A549 (cell line): Measurements from ENCODE around the gene SRGAP1. TPM values are rescaled to one million over a fixed set of nuclear protein-coding genes. Genes with fewer than 3 reads are reported as not detected.
A peak's percentile ranks its signal among the peaks of the same experiment; 100 is the strongest.

Experiments
- ATAC-seq, 2 experiments: fragments of 200-7000 bp in 1 of 2; fragments of >200 bp in 1 of 2; cut with Nextera tagmentation in 1 of 2; cut with Tn5 transposase in 1 of 2; 3 replicates each; pipeline versions ENCODE4 v1.8.0 to v1.9.1; 2018 to 2020; ENCODE audit warnings: mild to moderate bottlenecking in 1 of 2, moderate library complexity in 1 of 2
- CTCF ChIA-PET: fragments of 300-600 bp; sonication (Branson Sonifier 250); formaldehyde crosslinking; extraction: SDS; loops from one replicate; lab custom pipeline; 2021; ENCODE audit warnings: antibody characterized with exemption, inconsistent platforms; lab: Yijun Ruan, JAX
- POLR2A ChIA-PET: fragments of 350-600 bp; formaldehyde crosslinking; extraction: SDS; loops from one replicate; lab custom pipeline; 2021; ENCODE audit warnings: antibody characterized with exemption, inconsistent platforms; lab: Yijun Ruan, JAX
- DNase-seq, 2 experiments: peaks; one replicate each; pipeline versions ENCODE4 v3.0.0 to v3.0.0-alpha.2; 2011 to 2016; ENCODE audit warnings: low read depth in 1 of 2, low spot score in 1 of 2
- FAIRE-seq: peaks from 2 replicates; lab custom pipeline; 2011; peaks lifted over from hg19 to GRCh38; lab: Jason Lieb, UNC
- H3K27ac ChIP-seq, 2 experiments: fragments of >200 bp; sonication (Bioruptor Twin); formaldehyde crosslinking; 3 replicates each; pipeline ENCODE4 v1.5.1; 2016 to 2017
- H3K4me1 ChIP-seq: fragments of >200 bp; sonication (Bioruptor Twin); formaldehyde crosslinking; 3 replicates; pipeline ENCODE4 v1.6.1; 2016
- H3K4me2 ChIP-seq: fragments of >200 bp; sonication (Bioruptor Twin); formaldehyde crosslinking; 3 replicates; pipeline ENCODE4 v1.6.1; 2016
- H3K4me3 ChIP-seq: fragments of >200 bp; sonication (Bioruptor Twin); formaldehyde crosslinking; 3 replicates; pipeline ENCODE4 v1.5.1; 2016
- H3K9me3 ChIP-seq: fragments of >200 bp; sonication (Bioruptor Twin); formaldehyde crosslinking; 3 replicates; pipeline ENCODE4 v1.6.1; 2016
- ATOH8 ChIP-seq: fragments of 250-450 bp; sonication (Bioruptor Pico); IDR thresholded peaks from 2 replicates; pipeline ENCODE4 v1.5.0; 2020; ENCODE audit warnings: low read depth, mild to moderate bottlenecking, moderate library complexity
- EHF ChIP-seq: fragments of 250-450 bp; sonication (Bioruptor Pico); IDR thresholded peaks from 2 replicates; pipeline ENCODE4 v1.5.0; 2020; ENCODE audit warnings: mild to moderate bottlenecking
- EP300 ChIP-seq, 2 experiments: fragments of >200 bp; sonication (Bioruptor Twin); formaldehyde crosslinking; IDR thresholded peaks; 2 replicates in 1 of 2; 3 replicates in 1 of 2; pipeline ENCODE4 v1.6.1; 2016 to 2017
- HDAC2 ChIP-seq: fragments of 200-600 bp; sonication (generic); IDR thresholded peaks from 2 replicates; pipeline ENCODE4 v1.6.1; 2016
- HOXA7 ChIP-seq: fragments of 250-450 bp; sonication (Bioruptor Pico); IDR thresholded peaks from 2 replicates; pipeline ENCODE4 v1.5.0; 2020; ENCODE audit warnings: mild to moderate bottlenecking, moderate library complexity
- JUN ChIP-seq, 2 experiments: fragments of >200 bp; sonication (Bioruptor Twin); formaldehyde crosslinking; IDR thresholded peaks; 2 replicates in 1 of 2; 3 replicates in 1 of 2; pipeline ENCODE4 v1.6.1; 2016 to 2017
- KDM5A ChIP-seq: fragments of 200-600 bp; sonication (generic); IDR thresholded peaks from 2 replicates; pipeline ENCODE4 v1.6.1; 2016; ENCODE audit warnings: antibody characterized with exemption, mild to moderate bottlenecking
- MAFK ChIP-seq: fragments of 450-650 bp; IDR thresholded peaks from 2 replicates; pipeline ENCODE4 v1.6.1; 2014; ENCODE audit not compliant: partially characterized antibody
- MYC ChIP-seq: IDR thresholded peaks from 2 replicates; pipeline ENCODE4 v1.6.1; 2012; ENCODE audit warnings: mild to moderate bottlenecking, inconsistent platforms, low read length, improper control_type of control experiment, borderline replicate concordance
- PBX3 ChIP-seq: IDR thresholded peaks from 2 replicates; pipeline ENCODE4 v1.6.1; 2012
- PHF8 ChIP-seq: fragments of 200-600 bp; sonication (generic); IDR thresholded peaks from 2 replicates; pipeline ENCODE4 v1.6.1; 2016; ENCODE audit warnings: low read depth, mild to moderate bottlenecking, antibody characterized with exemption, moderate library complexity, borderline replicate concordance
- POLR2A ChIP-seq: IDR thresholded peaks from 2 replicates; pipeline ENCODE4 v1.6.1; 2012; ENCODE audit warnings: mild to moderate bottlenecking, low read length
- RARB ChIP-seq: fragments of 250-450 bp; sonication (Bioruptor Pico); IDR thresholded peaks from 2 replicates; pipeline ENCODE4 v1.8.0; 2021; ENCODE audit warnings: mild to moderate bottlenecking, moderate library complexity
- RFX5 ChIP-seq: fragments of 450-650 bp; IDR thresholded peaks from 2 replicates; pipeline ENCODE4 v1.7.1; 2014; ENCODE audit warnings: antibody characterized with exemption, mild to moderate bottlenecking, moderate library complexity
- SREBF2 ChIP-seq: fragments of 450-650 bp; IDR thresholded peaks from 2 replicates; pipeline ENCODE4 v1.6.1; 2014; ENCODE audit warnings: mild to moderate bottlenecking, moderate library complexity
- TFCP2L1 ChIP-seq: fragments of 250-450 bp; sonication (Bioruptor Pico); IDR thresholded peaks from 2 replicates; pipeline ENCODE4 v1.5.0; 2021; ENCODE audit warnings: mild to moderate bottlenecking
- ZC3H11A ChIP-seq: fragments of 450-650 bp; IDR thresholded peaks from 2 replicates; pipeline ENCODE4 v1.6.1; 2014; ENCODE audit warnings: antibody characterized with exemption, mild to moderate bottlenecking
- ZSCAN20 ChIP-seq: fragments of 250-450 bp; sonication (Bioruptor Pico); IDR thresholded peaks from 2 replicates; pipeline ENCODE4 v1.8.0; 2022; ENCODE audit warnings: mild to moderate bottlenecking, moderate library complexity
- WGBS: methylation state at CpG from one replicate; pipeline ENCODE4 v1.1.6; 2017; ENCODE audit errors: missing lambda C conversion rate; 5-methylcytosine and 5-hydroxymethylcytosine counted together
- polyA plus RNA-seq, 4 experiments: library from polyadenylated mRNA; depleted of rRNA in 3 of 4; stranded (reverse); fragments of >200 nt; fragmentation: RNase III in 1 of 4; extraction: RNeasy Plus Mini Kit Qiagen cat#74134 plus additional on column Dnase treatment in 1 of 4; gene quantifications; 2 replicates in 3 of 4; 3 replicates in 1 of 4; pipeline ENCODE4 v1.2.3, GENCODE V29; 2011 to 2017
- small RNA-seq, 6 experiments: library from RNA; depleted of rRNA; stranded (forward); fragments of <200 nt; gene quantifications; one replicate each; pipeline ENCODE3, GENCODE V24; 2012
- TF ChIP-seq, protein P1 (sequence below): fragments of >200 bp; sonication (Bioruptor Twin); formaldehyde crosslinking; IDR thresholded peaks from 2 replicates; pipeline ENCODE4 v1.6.1; 2016

The SRGAP1 gene
- polyA plus RNA-seq, 2 of the 4 experiments (the other 2 are of a cell fraction), result 7.9 to 22.9 TPM

GRCh38 chr12:64203775-64204174, 359.3 kb downstream of the SRGAP1 start:
- FAIRE-seq (peak; percentile 7), ATAC-seq (no peak), DNase-seq (no peak)
- H3K4me1 ChIP-seq, result no peaks in the 10 kb centered on the region
- no peak overlapping the region for H3K27ac ChIP-seq
- no peaks in the 10 kb centered on the region for H3K9me3 ChIP-seq
- WGBS, result 54% methylated on average over 7 of the region's 7 CpGs
- H3K4me2 ChIP-seq, result no peak overlapping the region
- ChIA-PET CTCF (interaction anchor here (1.0 to 1.8 kb wide), 3 partner anchors 9 to 361 kb away, joined by 3 to 6 read pairs (median 3); no protein-coding TSS in a partner anchor), POLR2A (no interaction called here)
- H3K4me3 ChIP-seq, result no peak overlapping the region
- no peak for TF ChIP-seq TFCP2L1 (CRISPR knock-in tag)
- TF ChIP-seq MAFK, result no peak
- no peak for TF ChIP-seq PHF8
- TF ChIP-seq ZC3H11A, result no peak
- TF ChIP-seq, protein P1, sequence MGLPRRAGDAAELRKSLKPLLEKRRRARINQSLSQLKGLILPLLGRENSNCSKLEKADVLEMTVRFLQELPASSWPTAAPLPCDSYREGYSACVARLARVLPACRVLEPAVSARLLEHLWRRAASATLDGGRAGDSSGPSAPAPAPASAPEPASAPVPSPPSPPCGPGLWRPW, result no peak
- no peak for TF ChIP-seq HDAC2
- TF ChIP-seq PBX3, result no peak

- no peak overlapping the region for H3K27ac ChIP-seq
- POLR2A ChIA-PET, result no interaction called here
- no peaks in the 10 kb centered on the region for H3K4me1 ChIP-seq
- no peak for DNase-seq
- no peaks in the 10 kb centered on the region for H3K9me3 ChIP-seq
- WGBS, result 91% methylated on average over 2 of the region's 2 CpGs
- ATAC-seq, result no peak
- TF ChIP-seq RARB (CRISPR knock-in tag) (no peak), JUN (IDR thresholded peaks at IDR 0.05) (no peak), MYC (no peak), POLR2A (no peak), KDM5A (no peak), RFX5 (no peak), ZSCAN20 (CRISPR knock-in tag) (no peak), SREBF2 (no peak)
- TF ChIP-seq, all 56 proteins: peak for 0
- Histone ChIP-seq H3K4me2 (no peak overlapping the region), H3K4me3 (no peak overlapping the region)
- CTCF ChIA-PET, result interaction anchor here (0.8 to 0.9 kb wide), 2 partner anchors 14 to 362 kb away, joined by 3 to 4 read pairs; no protein-coding TSS in a partner anchor
- FAIRE-seq, result no peak
Measured at GRCh38 chr12:64205542-64205941, 361.0 kb downstream of the SRGAP1 start.

GRCh38 chr12:64207453-64207852, 363.0 kb downstream of the SRGAP1 start:
- Histone ChIP-seq H3K4me1 (no peaks in the 10 kb centered on the region), H3K4me2 (no peak overlapping the region)
- TF ChIP-seq ZC3H11A (no peak), PHF8 (no peak), ATOH8 (no peak), EHF (CRISPR knock-in tag) (no peak), HOXA7 (CRISPR knock-in tag) (no peak), EP300 (IDR thresholded peaks at IDR 0.05) (no peak)
- TF ChIP-seq, all 56 proteins: peak for 0
- 89% methylated on average over 2 of the region's 2 CpGs for WGBS
- H3K9me3 ChIP-seq, result no peaks in the 10 kb centered on the region
- no peak overlapping the region for H3K4me3 ChIP-seq
- FAIRE-seq, result no peak
- ChIA-PET CTCF (interaction anchor here (0.9 to 1.1 kb wide), 3 partner anchors 25 to 368 kb away, joined by 3 to 4 read pairs (median 3); no protein-coding TSS in a partner anchor), POLR2A (interaction anchor here (1.5 kb wide), 1 partner anchor 11 kb away, joined by 3 read pairs; no protein-coding TSS in a partner anchor)
- ATAC-seq, result no peak
- H3K27ac ChIP-seq, result no peak overlapping the region
- no peak for DNase-seq

Small RNA genes lying within 50 kb of the gene (small RNA-seq; reads per million reads assigned to genes)
- 0 reads per million in 6 experiments for gene AC020611.1
- gene RNU6-1009P, result 0 reads per million in 6 experiments

Other genes with a start within 250 kb of the SRGAP1 start
- gene DPY19L2, start 176.2 kb upstream of the SRGAP1 start, polyA plus RNA-seq (2011; rRNA removed), result 3.5 and 5.8 TPM in 2 replicates
- gene DPY19L2, start 176.2 kb upstream of the SRGAP1 start, polyA plus RNA-seq (2017; fragmentation: RNase III; extraction: RNeasy Plus Mini Kit Qiagen cat#74134 plus additional on column Dnase treatment), result 3.7 to 3.9 TPM (median 3.9 TPM) in 3 replicates
- 48.1 and 59.1 TPM in 2 replicates for gene RXYLT1, start 64.8 kb upstream of the SRGAP1 start, polyA plus RNA-seq (2011; rRNA removed)
- 31.6 to 35.7 TPM (median 34.2 TPM) in 3 replicates for gene RXYLT1, start 64.8 kb upstream of the SRGAP1 start, polyA plus RNA-seq (2017; fragmentation: RNase III; extraction: RNeasy Plus Mini Kit Qiagen cat#74134 plus additional on column Dnase treatment)